Erythroblast (primary cell): ENCODE data around the gene NDRG3.

Experiments used
- GATA1 ChIP-seq: IDR thresholded peaks from 2 replicates; pipeline ENCODE4 v1.6.1; 2011; ENCODE audit warnings: low read depth, mild to moderate bottlenecking, control low read depth, low read length, moderate library complexity
- POLR2A ChIP-seq: IDR thresholded peaks from 2 replicates; pipeline ENCODE4 v1.6.1; 2011; ENCODE audit warnings: mild to moderate bottlenecking, low read length

DNA sequence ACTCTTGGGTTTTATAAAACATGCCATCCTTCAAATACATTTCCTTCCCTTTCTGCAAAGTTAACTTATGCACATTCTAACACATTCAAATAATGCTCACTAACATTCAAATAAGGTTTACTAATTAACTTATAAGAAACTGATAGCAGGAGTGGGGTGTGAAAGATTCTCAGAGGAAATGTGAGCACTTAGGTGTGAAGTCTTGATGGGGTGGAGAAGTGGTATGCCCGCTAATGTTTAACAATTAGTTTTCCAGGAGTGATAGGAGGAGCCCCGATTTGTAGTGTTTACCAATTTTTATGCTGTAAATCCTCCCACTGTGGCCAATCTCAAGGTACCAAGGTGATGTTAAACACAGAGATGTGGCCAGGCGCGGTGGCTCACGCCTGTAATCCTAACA is 46.0 kb upstream of the NDRG3 start:
- TF ChIP-seq POLR2A (no peak), GATA1 (no peak)
